Measurements from ENCODE around the gene GNG12. TPM values are rescaled to one million over a fixed set of nuclear protein-coding genes. Genes with fewer than 3 reads are reported as not detected.

GNG12 gene
- polyA plus RNA-seq, 3 donors, result 0.03 TPM; not detected in 2

GRCh38 chr1:67850151-67850551 lies 16.9 kb upstream of the GNG12 start:
- H3K79me2 ChIP-seq (ENCODE audit: insufficient read depth, low read length), result no peaks in the 10 kb centered on the region
- no peak overlapping the region for H3K4me3 ChIP-seq (replicated peaks in 1 of 3; ENCODE audit: low read depth in 2 of 3, low read length in 3 of 3)
- no peaks in the 10 kb centered on the region for H4K20me1 ChIP-seq (ENCODE audit: insufficient read depth, low read length)
- no peaks in the 10 kb centered on the region for H3K4me1 ChIP-seq (ENCODE audit: control insufficient read depth in 1 of 2, insufficient read depth in 2 of 2, low read length in 2 of 2)
- intact Hi-C loops (cut with micrococcal nuclease), result loop anchor here (10.0 kb wide), 2 partner anchors 265 to 1885 kb away; no protein-coding TSS in a partner anchor
- Mint-ChIP-seq H3K4me1 (no peaks in the 10 kb centered on the region), H3K27me3 (ENCODE audit: low read depth in 3 of 3) (peaks cover 3 to 5% (median 4%) of the 10 kb centered on the region in 3 donors), H3K9me3 (no peaks in the 10 kb centered on the region), H3K27ac (no peak overlapping the region), H3K4me3 (no peak overlapping the region), H3K36me3 (no peaks in the 10 kb centered on the region)
- no peak for DNase-seq
- peak; percentile 60 for TF ChIP-seq CTCF (IDR thresholded peaks at IDR 0.05)
- H3K27ac ChIP-seq (ENCODE audit: low read depth in 1 of 2, low read length in 2 of 2), result no peak overlapping the region
- peaks cover 0 to 3% of the 10 kb centered on the region in 2 donors for H3K27me3 ChIP-seq (ENCODE audit: control insufficient read depth in 2 of 2, insufficient read depth in 2 of 2, low read length in 2 of 2)
- no peak overlapping the region for H3K4me2 ChIP-seq (replicated peaks; ENCODE audit: extremely low read depth, low read length, poor library complexity, severe bottlenecking)
- no peaks in the 10 kb centered on the region for H3K9me3 ChIP-seq (replicated peaks in 1 of 2; ENCODE audit: control insufficient read depth in 1 of 2, insufficient read depth in 1 of 2, low read length in 2 of 2)
- H3K9ac ChIP-seq (ENCODE audit: insufficient read depth, low read length, poor library complexity, severe bottlenecking), result no peak overlapping the region
- H3K36me3 ChIP-seq (replicated peaks in 1 of 2; ENCODE audit: control insufficient read depth in 1 of 2, insufficient read depth in 2 of 2, low read length in 2 of 2), result no peaks in the 10 kb centered on the region
- H2AFZ ChIP-seq (ENCODE audit: insufficient read depth, low read depth, low read length, poor library complexity, severe bottlenecking), result no peak overlapping the region

- no peak for DNase-seq
- Histone ChIP-seq H3K36me3 (replicated peaks in 1 of 2; ENCODE audit: control insufficient read depth in 1 of 2, insufficient read depth in 2 of 2, low read length in 2 of 2) (no peaks in the 10 kb centered on the region), H2AFZ (ENCODE audit: insufficient read depth, low read depth, low read length, poor library complexity, severe bottlenecking) (no peak overlapping the region), H3K4me1 (ENCODE audit: control insufficient read depth in 1 of 2, insufficient read depth in 2 of 2, low read length in 2 of 2) (no peaks in the 10 kb centered on the region), H3K9ac (ENCODE audit: insufficient read depth, low read length, poor library complexity, severe bottlenecking) (no peak overlapping the region), H3K4me2 (replicated peaks; ENCODE audit: extremely low read depth, low read length, poor library complexity, severe bottlenecking) (no peak overlapping the region), H3K4me3 (replicated peaks in 1 of 3; ENCODE audit: low read depth in 2 of 3, low read length in 3 of 3) (no peak overlapping the region), H3K9me3 (replicated peaks in 1 of 2; ENCODE audit: control insufficient read depth in 1 of 2, insufficient read depth in 1 of 2, low read length in 2 of 2) (no peaks in the 10 kb centered on the region), H3K27me3 (ENCODE audit: control insufficient read depth in 2 of 2, insufficient read depth in 2 of 2, low read length in 2 of 2) (peaks cover 7 to 9% of the 10 kb centered on the region in 2 donors), H4K20me1 (ENCODE audit: insufficient read depth, low read length) (no peaks in the 10 kb centered on the region), H3K27ac (ENCODE audit: low read depth in 1 of 2, low read length in 2 of 2) (no peak overlapping the region), H3K79me2 (ENCODE audit: insufficient read depth, low read length) (no peaks in the 10 kb centered on the region)
- TF ChIP-seq CTCF (IDR thresholded peaks at IDR 0.05), result no peak
- H3K27ac Mint-ChIP-seq, result no peak overlapping the region
- H3K27me3 Mint-ChIP-seq (ENCODE audit: low read depth in 3 of 3), result peaks cover 5 to 14% (median 11%) of the 10 kb centered on the region in 3 donors
- no CpG with 5 or more reads among the region's 2 CpGs for WGBS (ENCODE audit: insufficient coverage)
- no peaks in the 10 kb centered on the region for H3K36me3 Mint-ChIP-seq
- no peak overlapping the region for H3K4me3 Mint-ChIP-seq
- H3K9me3 Mint-ChIP-seq, result no peaks in the 10 kb centered on the region
- H3K4me1 Mint-ChIP-seq, result no peaks in the 10 kb centered on the region
- intact Hi-C loops (cut with micrococcal nuclease), result no loop called here
These were observed 14.2 kb upstream of the GNG12 start for GRCh38 chr1:67847466-67847865.

Measured in CD14-positive monocyte (primary cell).